Hindlimb muscle (tissue), 1 donor: ENCODE measurements around the gene OTOP1. TPM values are rescaled to one million over a fixed set of nuclear protein-coding genes. Genes with fewer than 3 reads are reported as not detected.
"Not testable (repeated sequence)": the region's sequence is repeated elsewhere in the genome, so short reads cannot be mapped to it uniquely, and the experiment has no call there.

Source experiments
- DNase-seq: peaks from one replicate; pipeline ENCODE4 v3.0.0-alpha.2; 2013
- polyA plus RNA-seq: library from polyadenylated mRNA; unstranded; fragments of 120-200 nt; gene quantifications from one replicate; pipeline ENCODE4 v1.2.1, GENCODE V29; 2013; ENCODE audit not compliant: insufficient read length

OTOP1 gene
- polyA plus RNA-seq, 1 donor, result not detected

GRCh38 chr4:4227510-4228355, 1.0 kb upstream of the OTOP1 start:
- no peak for DNase-seq

- no peak for DNase-seq
Observed at GRCh38 chr4:4225915-4226605, 669 bp downstream of the OTOP1 start.

GRCh38 chr4:4217113-4217512, 9.6 kb downstream of the OTOP1 start:
- no peak for DNase-seq

GRCh38 chr4:4216648-4217047, 10.1 kb downstream of the OTOP1 start:
- DNase-seq, result no peak

- not testable (repeated sequence) for DNase-seq
Observed at GRCh38 chr4:4213674-4214073, 13.1 kb downstream of the OTOP1 start.

- no peak for DNase-seq
Observed at GRCh38 chr4:4206204-4206603, 20.5 kb downstream of the OTOP1 start.

- DNase-seq, result no peak
Observed at GRCh38 chr4:4204401-4204745, 22.4 kb downstream of the OTOP1 start.

- DNase-seq, result no peak
Observed at GRCh38 chr4:4203688-4204400, 22.9 kb downstream of the OTOP1 start.

- no peak for DNase-seq
Observed at GRCh38 chr4:4202510-4202909, 24.2 kb downstream of the OTOP1 start.

GRCh38 chr4:4200624-4201023, 26.1 kb downstream of the OTOP1 start:
- no peak for DNase-seq

GRCh38 chr4:4195354-4195753, 31.4 kb downstream of the OTOP1 start:
- no peak for DNase-seq

GRCh38 chr4:4188557-4188956, 38.2 kb downstream of the OTOP1 start:
- DNase-seq, result not testable (repeated sequence)

- DNase-seq, result no peak
Observed at GRCh38 chr4:4185528-4185927, 41.2 kb downstream of the OTOP1 start.

- DNase-seq, result no peak
Observed at GRCh38 chr4:4182835-4183568, 43.7 kb downstream of the OTOP1 start.

GRCh38 chr4:4170596-4171150, 56.1 kb downstream of the OTOP1 start:
- DNase-seq, result no peak

GRCh38 chr4:4167981-4168780, 58.5 kb downstream of the OTOP1 start:
- DNase-seq, result not testable (repeated sequence)

GRCh38 chr4:4166986-4167385, 59.7 kb downstream of the OTOP1 start:
- not testable (repeated sequence) for DNase-seq

GRCh38 chr4:4165701-4166392, 60.9 kb downstream of the OTOP1 start:
- DNase-seq, result not testable (repeated sequence)

- DNase-seq, result not testable (repeated sequence)
Observed at GRCh38 chr4:4164532-4165173, 62.1 kb downstream of the OTOP1 start.

- DNase-seq, result not testable (repeated sequence)
Observed at GRCh38 chr4:4162186-4162585, 64.5 kb downstream of the OTOP1 start.
